HG02763 (cell line): ENCODE data around the gene KLHL29.
A peak's percentile ranks its signal among the peaks of the same experiment; 100 is the strongest.

Experiments
- ATAC-seq: cut with Tn5 transposase; IDR thresholded peaks from one replicate; pipeline ENCODE4 v1.9.1; 2021; ENCODE audit warnings: mild to moderate bottlenecking, moderate library complexity; ENCODE audit not compliant: unreplicated experiment

KLHL29 gene

GRCh38 chr2:23640711-23641110 is 255.7 kb downstream of the KLHL29 start:
- ATAC-seq, result no peak

- ATAC-seq, result no peak
Measured at GRCh38 chr2:23642516-23642915, 257.5 kb downstream of the KLHL29 start.

GRCh38 chr2:23645230-23645808 is 260.3 kb downstream of the KLHL29 start:
- no peak for ATAC-seq

GRCh38 chr2:23647563-23647962 is 262.6 kb downstream of the KLHL29 start:
- no peak for ATAC-seq

- no peak for ATAC-seq
Measured at GRCh38 chr2:23649303-23649702, 264.3 kb downstream of the KLHL29 start.

GRCh38 chr2:23649819-23650218 is 264.8 kb downstream of the KLHL29 start:
- ATAC-seq, result no peak

- no peak for ATAC-seq
Measured at GRCh38 chr2:23651187-23652080, 266.5 kb downstream of the KLHL29 start.

- no peak for ATAC-seq
Measured at GRCh38 chr2:23653326-23653725, 268.3 kb downstream of the KLHL29 start.

GRCh38 chr2:23654756-23655155 is 269.8 kb downstream of the KLHL29 start:
- ATAC-seq, result no peak

GRCh38 chr2:23655934-23656596 is 271.1 kb downstream of the KLHL29 start:
- ATAC-seq, result no peak

GRCh38 chr2:23656597-23656973 is 271.6 kb downstream of the KLHL29 start:
- no peak for ATAC-seq

GRCh38 chr2:23657371-23657770 is 272.4 kb downstream of the KLHL29 start:
- ATAC-seq, result no peak

- no peak for ATAC-seq
Measured at GRCh38 chr2:23657934-23658333, 273.0 kb downstream of the KLHL29 start.

GRCh38 chr2:23658466-23658942 is 273.5 kb downstream of the KLHL29 start:
- peak; percentile 57 for ATAC-seq

- no peak for ATAC-seq
Measured at GRCh38 chr2:23659328-23659727, 274.3 kb downstream of the KLHL29 start.

GRCh38 chr2:23659773-23660172 is 274.8 kb downstream of the KLHL29 start:
- ATAC-seq, result no peak

- ATAC-seq, result no peak
Measured at GRCh38 chr2:23660237-23660636, 275.3 kb downstream of the KLHL29 start.

- no peak for ATAC-seq
Measured at GRCh38 chr2:23661276-23662050, 276.5 kb downstream of the KLHL29 start.

GRCh38 chr2:23662466-23662865 is 277.5 kb downstream of the KLHL29 start:
- no peak for ATAC-seq

- ATAC-seq, result no peak
Measured at GRCh38 chr2:23662941-23663920, 278.3 kb downstream of the KLHL29 start.
